ENCODE measurements around the gene PSMC5. TPM values are rescaled to one million over a fixed set of nuclear protein-coding genes. Genes with fewer than 3 reads are reported as not detected.
"Not testable (repeated sequence)": the region's sequence is repeated elsewhere in the genome, so short reads cannot be mapped to it uniquely, and the experiment has no call there.

The PSMC5 gene
- total and polyA plus RNA-seq, 2 experiments from 2014 or later, result 93.1 to 199 TPM

- Histone ChIP-seq H3K79me2 (replicated peaks; ENCODE audit: insufficient read depth) (no peaks in the 10 kb centered on the region), H3F3A (replicated peaks; ENCODE audit: low read depth) (no peaks in the 10 kb centered on the region), H3K4me1 (ENCODE audit: insufficient read depth) (no peaks in the 10 kb centered on the region), H3K27ac (ENCODE audit: low read depth) (no peak overlapping the region), H4K20me1 (replicated peaks; ENCODE audit: insufficient read depth) (no peaks in the 10 kb centered on the region), H3K9me2 (ENCODE audit: insufficient read depth) (no peaks in the 10 kb centered on the region), H3K27me3 (ENCODE audit: insufficient read depth) (no peaks in the 10 kb centered on the region), H3K4me2 (no peak overlapping the region), H3K4me3 (no peak overlapping the region), H3K36me3 (ENCODE audit: insufficient read depth) (no peaks in the 10 kb centered on the region), H2AFZ (no peak overlapping the region)
- Mint-ChIP-seq H3K4me1 (no peaks in the 10 kb centered on the region), H3K27ac (no peak overlapping the region), H3K36me3 (ENCODE audit: low read depth) (no peaks in the 10 kb centered on the region), H3K9me3 (no peaks in the 10 kb centered on the region), H3K27me3 (ENCODE audit: insufficient read depth, low read depth, poor library complexity) (peaks cover 6% of the 10 kb centered on the region), H3K4me3 (no peak overlapping the region)
- no peak for TF ChIP-seq ZNF462 (CRISPR knock-in tag; IDR thresholded peaks at IDR 0.05)
- no peak for TF ChIP-seq CTCF (conservative IDR thresholded peaks at IDR 0.05; ENCODE audit: low read depth in 2 of 2)
- ATAC-seq (no peak), DNase-seq (ENCODE audit: low spot score) (no peak)
Measured at GRCh38 chr17:63855185-63855584, 28.0 kb downstream of the PSMC5 start.

- H3K27me3 ChIP-seq (ENCODE audit: insufficient read depth); H3K4me1 ChIP-seq (ENCODE audit: insufficient read depth); H3K36me3 ChIP-seq (ENCODE audit: insufficient read depth); H2AFZ ChIP-seq; H4K20me1 ChIP-seq (replicated peaks; ENCODE audit: insufficient read depth); H3K27ac Mint-ChIP-seq; DNase-seq (ENCODE audit: low spot score); ATAC-seq; H3K9me3 Mint-ChIP-seq; H3K27me3 Mint-ChIP-seq (ENCODE audit: insufficient read depth, low read depth, poor library complexity); H3K4me3 Mint-ChIP-seq; H3F3A ChIP-seq (replicated peaks; ENCODE audit: low read depth); H3K4me2 ChIP-seq; H3K4me1 Mint-ChIP-seq; H3K9me2 ChIP-seq (ENCODE audit: insufficient read depth); H3K27ac ChIP-seq (ENCODE audit: low read depth); H3K79me2 ChIP-seq (replicated peaks; ENCODE audit: insufficient read depth); H3K36me3 Mint-ChIP-seq (ENCODE audit: low read depth); H3K4me3 ChIP-seq: not testable (repeated sequence)
Measured at GRCh38 chr17:63856425-63856824, 29.2 kb downstream of the PSMC5 start.
